Naive thymus-derived CD4-positive, alpha-beta T cell (primary cell): ENCODE measurements around the gene STPG2. TPM values are rescaled to one million over a fixed set of nuclear protein-coding genes. Genes with fewer than 3 reads are reported as not detected.

Source experiments
- ATAC-seq: fragments of 150-1000 bp; cut with Tn5 transposase; 2 replicates; pipeline ENCODE4 v1.10.0; 2021; ENCODE audit warnings: mild to moderate bottlenecking, moderate library complexity
- CTCF ChIA-PET: fragments of 350-600 bp; sonication (Branson Sonifier 250); formaldehyde crosslinking; loops from one replicate; lab custom pipeline; 2021; ENCODE audit warnings: antibody characterized with exemption; lab: Charles Lee
- POLR2A ChIA-PET: fragments of 350-600 bp; sonication (Branson Sonifier 250); formaldehyde crosslinking; loops from one replicate; lab custom pipeline; 2021; ENCODE audit warnings: antibody characterized with exemption, inconsistent platforms; lab: Charles Lee
- DNase-seq, 9 donors: peaks; one replicate each; pipeline versions ENCODE4 v3.0.0 to v3.0.0-alpha.2; 2020 to 2022; ENCODE audit warnings: mixed read lengths in 1 of 9
- H3K27ac ChIP-seq: one replicate; pipeline ENCODE4 v1.7.0; 2013; ENCODE audit warnings: mild to moderate bottlenecking, low read depth, low read length, moderate library complexity
- H3K27me3 ChIP-seq, 2 donors: one replicate each; pipeline ENCODE4 v1.7.0; 2013; ENCODE audit warnings: low read length in 2 of 2, mild to moderate bottlenecking in 2 of 2, moderate library complexity in 2 of 2; ENCODE audit not compliant: control insufficient read depth in 2 of 2, insufficient read depth in 2 of 2
- H3K36me3 ChIP-seq, 3 experiments: 1 replicate in 2 of 3; 2 replicates in 1 of 3; pipeline ENCODE4 v1.7.0; 2013; ENCODE audit warnings: low read length in 3 of 3, mild to moderate bottlenecking in 3 of 3, moderate library complexity in 1 of 3; ENCODE audit not compliant: insufficient read depth in 3 of 3, control insufficient read depth in 2 of 3
- H3K4me1 ChIP-seq, 2 donors: one replicate each; pipeline ENCODE4 v1.7.0; 2013; ENCODE audit warnings: low read length in 2 of 2, mild to moderate bottlenecking in 2 of 2, moderate library complexity in 1 of 2; ENCODE audit not compliant: control insufficient read depth in 2 of 2, insufficient read depth in 2 of 2
- H3K4me3 ChIP-seq: 2 replicates; pipeline ENCODE4 v1.7.0; 2013; ENCODE audit warnings: mild to moderate bottlenecking, low read length
- H3K9me3 ChIP-seq, 3 experiments: 1 replicate in 2 of 3; 2 replicates in 1 of 3; pipeline ENCODE4 v1.7.0; 2013; ENCODE audit warnings: low read length in 3 of 3; ENCODE audit not compliant: control insufficient read depth in 2 of 3
- H3K27ac Mint-ChIP-seq, 9 donors: one replicate each; pipeline ENCODE4 v1.8.0; 2020 to 2022; ENCODE audit warnings: mixed read lengths in 9 of 9, mild to moderate bottlenecking in 8 of 9, moderate library complexity in 5 of 9, inconsistent platforms in 2 of 9
- H3K27me3 Mint-ChIP-seq, 5 donors: one replicate each; pipeline ENCODE4 v1.8.0; 2021 to 2022; ENCODE audit warnings: mixed read lengths in 5 of 5, mild to moderate bottlenecking in 1 of 5
- H3K36me3 Mint-ChIP-seq, 5 donors: one replicate each; pipeline ENCODE4 v1.8.0; 2020 to 2022; ENCODE audit warnings: mixed read lengths in 5 of 5, mild to moderate bottlenecking in 3 of 5, inconsistent platforms in 1 of 5
- H3K4me1 Mint-ChIP-seq, 7 donors: one replicate each; pipeline ENCODE4 v1.8.0; 2020 to 2022; ENCODE audit warnings: mixed read lengths in 7 of 7, mild to moderate bottlenecking in 3 of 7, inconsistent platforms in 1 of 7
- H3K4me3 Mint-ChIP-seq, 10 donors: one replicate each; pipeline ENCODE4 v1.8.0; 2020 to 2022; ENCODE audit warnings: mild to moderate bottlenecking in 10 of 10, mixed read lengths in 10 of 10, moderate library complexity in 6 of 10, inconsistent platforms in 2 of 10
- H3K9me3 Mint-ChIP-seq, 11 donors: one replicate each; pipeline ENCODE4 v1.8.0; 2020 to 2022; ENCODE audit warnings: mixed read lengths in 11 of 11, mild to moderate bottlenecking in 4 of 11, inconsistent platforms in 1 of 11, moderate library complexity in 1 of 11
- intact Hi-C, 2 donors: fragments of 100-400 bp; cut with micrococcal nuclease; formaldehyde crosslinking; loops; one replicate each; pipeline ENCODE4 v1.15.1; 2023
- polyA plus RNA-seq, 2 donors: library from polyadenylated mRNA; unstranded; fragments of 300-500 nt; fragmentation: Illumina TruSeq; gene quantifications; one replicate each; pipeline ENCODE4 v1.2.3, GENCODE V29; 2021
- total RNA-seq, 6 experiments: library from RNA in 5 of 6; stranded (reverse) in 5 of 6; gene quantifications; 1 replicate in 5 of 6; 2 replicates in 1 of 6; pipeline ENCODE4 v1.2.3 and lab custom pipeline; 2021 to 2026

STPG2 gene
- total and polyA plus RNA-seq, 7 experiments from 2014 or later, result 0.19 to 0.47 (median 0.30) TPM; not detected in 3

- intact Hi-C loops, result no loop called here
- POLR2A ChIA-PET, result no interaction called here
- Mint-ChIP-seq H3K27ac (no peak overlapping the region), H3K4me3 (no peak overlapping the region), H3K9me3 (peaks cover 3 to 44% (median 18%) of the 10 kb centered on the region in 11 donors), H3K36me3 (peaks cover 0 to 25% (median 6%) of the 10 kb centered on the region in 5 donors), H3K27me3 (peaks cover 0 to 16% (median 6%) of the 10 kb centered on the region in 5 donors), H3K4me1 (no peaks in the 10 kb centered on the region)
- Histone ChIP-seq H3K9me3 (no peaks in the 10 kb centered on the region), H3K36me3 (no peaks in the 10 kb centered on the region), H3K4me3 (no peak overlapping the region), H3K27ac (no peak overlapping the region), H3K27me3 (no peaks in the 10 kb centered on the region), H3K4me1 (no peaks in the 10 kb centered on the region)
- CTCF ChIA-PET, result no interaction called here
- ATAC-seq, result no peak
- no peak for DNase-seq
Observed at GRCh38 chr4:98055800-98056501, 87.3 kb downstream of the STPG2 start.

GRCh38 chr4:98046665-98047064 is 96.6 kb downstream of the STPG2 start:
- Histone ChIP-seq H3K27ac (no peak overlapping the region), H3K27me3 (no peaks in the 10 kb centered on the region), H3K9me3 (no peaks in the 10 kb centered on the region), H3K4me3 (no peak overlapping the region), H3K4me1 (no peaks in the 10 kb centered on the region), H3K36me3 (no peaks in the 10 kb centered on the region)
- H3K4me1 Mint-ChIP-seq, result no peaks in the 10 kb centered on the region
- H3K36me3 Mint-ChIP-seq, result peaks cover 0 to 3% (median 0%) of the 10 kb centered on the region in 5 donors
- intact Hi-C loops, result no loop called here
- ATAC-seq (no peak), DNase-seq (no peak)
- H3K4me3 Mint-ChIP-seq, result no peak overlapping the region
- H3K9me3 Mint-ChIP-seq, result peaks cover 0 to 15% (median 6%) of the 10 kb centered on the region in 11 donors
- H3K27me3 Mint-ChIP-seq, result peaks cover 0 to 9% (median 4%) of the 10 kb centered on the region in 5 donors
- ChIA-PET CTCF (no interaction called here), POLR2A (no interaction called here)
- H3K27ac Mint-ChIP-seq, result no peak overlapping the region

- ChIA-PET POLR2A (no interaction called here), CTCF (no interaction called here)
- H3K36me3 Mint-ChIP-seq, result peaks cover 0 to 5% (median 0%) of the 10 kb centered on the region in 5 donors
- H3K27me3 ChIP-seq, result no peaks in the 10 kb centered on the region
- no peak overlapping the region for H3K4me3 ChIP-seq
- H3K27me3 Mint-ChIP-seq, result peaks cover 0 to 6% (median 3%) of the 10 kb centered on the region in 5 donors
- H3K27ac Mint-ChIP-seq, result no peak overlapping the region
- intact Hi-C loops, result no loop called here
- no peak overlapping the region for H3K4me3 Mint-ChIP-seq
- H3K36me3 ChIP-seq, result no peaks in the 10 kb centered on the region
- no peaks in the 10 kb centered on the region for H3K9me3 ChIP-seq
- DNase-seq, result no peak
- H3K27ac ChIP-seq, result no peak overlapping the region
- peaks cover 6 to 50% (median 18%) of the 10 kb centered on the region in 11 donors for H3K9me3 Mint-ChIP-seq
- H3K4me1 Mint-ChIP-seq, result no peaks in the 10 kb centered on the region
- no peak for ATAC-seq
- H3K4me1 ChIP-seq, result no peaks in the 10 kb centered on the region
Observed at GRCh38 chr4:98030059-98030458, 113.2 kb downstream of the STPG2 start.

GRCh38 chr4:98027827-98028226 is 115.4 kb downstream of the STPG2 start:
- POLR2A ChIA-PET, result no interaction called here
- H3K9me3 ChIP-seq, result no peaks in the 10 kb centered on the region
- no peaks in the 10 kb centered on the region for H3K4me1 ChIP-seq
- intact Hi-C loops, result no loop called here
- CTCF ChIA-PET, result no interaction called here
- H3K9me3 Mint-ChIP-seq, result peaks cover 6 to 47% (median 19%) of the 10 kb centered on the region in 11 donors
- H3K27ac ChIP-seq, result no peak overlapping the region
- no peak overlapping the region for H3K27ac Mint-ChIP-seq
- no peaks in the 10 kb centered on the region for H3K27me3 ChIP-seq
- no peaks in the 10 kb centered on the region for H3K36me3 ChIP-seq
- H3K36me3 Mint-ChIP-seq, result peaks cover 0 to 13% (median 0%) of the 10 kb centered on the region in 5 donors
- no peak overlapping the region for H3K4me3 ChIP-seq
- no peaks in the 10 kb centered on the region for H3K4me1 Mint-ChIP-seq
- ATAC-seq (no peak), DNase-seq (no peak)
- H3K27me3 Mint-ChIP-seq, result peaks cover 0 to 4% (median 0%) of the 10 kb centered on the region in 5 donors
- H3K4me3 Mint-ChIP-seq, result no peak overlapping the region

GRCh38 chr4:98026362-98026761 is 116.9 kb downstream of the STPG2 start:
- H3K4me1 Mint-ChIP-seq, result no peaks in the 10 kb centered on the region
- H3K27ac ChIP-seq, result no peak overlapping the region
- H3K9me3 Mint-ChIP-seq, result peaks cover 6 to 44% (median 15%) of the 10 kb centered on the region in 11 donors
- H3K27me3 Mint-ChIP-seq, result peaks cover 0 to 3% (median 0%) of the 10 kb centered on the region in 5 donors
- no peak overlapping the region for H3K4me3 ChIP-seq
- CTCF ChIA-PET, result no interaction called here
- POLR2A ChIA-PET, result no interaction called here
- H3K36me3 ChIP-seq, result no peaks in the 10 kb centered on the region
- no peaks in the 10 kb centered on the region for H3K9me3 ChIP-seq
- DNase-seq (no peak), ATAC-seq (no peak)
- H3K27me3 ChIP-seq, result no peaks in the 10 kb centered on the region
- H3K36me3 Mint-ChIP-seq, result peaks cover 0 to 16% (median 0%) of the 10 kb centered on the region in 5 donors
- intact Hi-C loops, result no loop called here
- H3K4me1 ChIP-seq, result no peaks in the 10 kb centered on the region
- no peak overlapping the region for H3K27ac Mint-ChIP-seq
- no peak overlapping the region for H3K4me3 Mint-ChIP-seq

GRCh38 chr4:98006814-98007412 is 136.4 kb downstream of the STPG2 start:
- H3K27ac Mint-ChIP-seq, result no peak overlapping the region
- peaks cover 3 to 61% (median 16%) of the 10 kb centered on the region in 11 donors for H3K9me3 Mint-ChIP-seq
- ATAC-seq (no peak), DNase-seq (no peak)
- POLR2A ChIA-PET, result no interaction called here
- H3K36me3 Mint-ChIP-seq, result peaks cover 0 to 3% (median 0%) of the 10 kb centered on the region in 5 donors
- CTCF ChIA-PET, result no interaction called here
- no peaks in the 10 kb centered on the region for H3K27me3 ChIP-seq
- no peaks in the 10 kb centered on the region for H3K27me3 Mint-ChIP-seq
- no peaks in the 10 kb centered on the region for H3K4me1 Mint-ChIP-seq
- H3K27ac ChIP-seq, result no peak overlapping the region
- H3K36me3 ChIP-seq, result no peaks in the 10 kb centered on the region
- H3K4me3 Mint-ChIP-seq, result no peak overlapping the region
- no peaks in the 10 kb centered on the region for H3K4me1 ChIP-seq
- H3K4me3 ChIP-seq, result no peak overlapping the region
- intact Hi-C loops, result no loop called here
- no peaks in the 10 kb centered on the region for H3K9me3 ChIP-seq
